Uterus (tissue), 2 donors: ENCODE measurements around the gene SCGB1D1.

Experiments used
- CTCF ChIP-seq, 4 experiments: fragments of 200-600 bp in 2 of 4; fragments of 450-650 bp in 2 of 4; sonication (generic) in 2 of 4; IDR thresholded peaks; one replicate each; pipeline ENCODE4 v1.5.1; 2016 to 2019; ENCODE audit warnings: antibody characterized with exemption in 4 of 4, mild to moderate bottlenecking in 2 of 4, moderate library complexity in 1 of 4
- POLR2A ChIP-seq, 2 donors: fragments of 450-650 bp; IDR thresholded peaks; one replicate each; pipeline ENCODE4 v1.6.1; 2016; ENCODE audit warnings: antibody characterized with exemption in 2 of 2, mild to moderate bottlenecking in 1 of 2, moderate library complexity in 1 of 2

GRCh38 chr11:62150887-62151736 lies 38.9 kb upstream of the SCGB1D1 start:
- TF ChIP-seq CTCF (IDR thresholded peaks at IDR 0.05): no peak
- TF ChIP-seq POLR2A (IDR thresholded peaks at IDR 0.05): no peak
